H1 (cell line): Measurements from ENCODE around the gene TLL2. TPM values are rescaled to one million over a fixed set of nuclear protein-coding genes. Genes with fewer than 3 reads are reported as not detected.

Experiments used
- CTCF ChIA-PET: fragments of 300-600 bp; sonication (Branson Sonifier 250); formaldehyde crosslinking; loops from one replicate; lab custom pipeline; 2021; ENCODE audit not compliant: partially characterized antibody; lab: Charles Lee
- POLR2A ChIA-PET: fragments of 300-600 bp; sonication (Branson Sonifier 250); formaldehyde crosslinking; loops from one replicate; lab custom pipeline; 2021; ENCODE audit warnings: inconsistent platforms; ENCODE audit not compliant: partially characterized antibody; lab: Charles Lee
- DNase-seq, 2 experiments: peaks; one replicate each; pipeline versions ENCODE4 v3.0.0 to v3.0.0-alpha.2; 2010 to 2022; ENCODE audit warnings: low spot score in 2 of 2, low read depth in 1 of 2, mixed read lengths in 1 of 2
- FAIRE-seq: peaks from 2 replicates; lab custom pipeline; 2011; peaks lifted over from hg19 to GRCh38; lab: Jason Lieb, UNC
- H2AFZ ChIP-seq: 2 replicates; pipeline ENCODE4 v1.8.1; 2012; ENCODE audit warnings: low read length, inconsistent platforms
- H2AK5ac ChIP-seq: 2 replicates; pipeline ENCODE4 v1.6.1; 2013; ENCODE audit warnings: low read depth, low read length
- H2BK120ac ChIP-seq: replicated peaks from 2 replicates; pipeline ENCODE3; 2013; ENCODE audit warnings: low read depth, low read length, inconsistent platforms
- H2BK12ac ChIP-seq: 2 replicates; pipeline ENCODE4 v1.6.1; 2013; ENCODE audit warnings: low read depth, low read length
- H2BK15ac ChIP-seq: 2 replicates; pipeline ENCODE4 v1.6.1; 2013; ENCODE audit warnings: low read length
- H2BK20ac ChIP-seq: 2 replicates; pipeline ENCODE4 v1.6.1; 2013; ENCODE audit warnings: low read length
- H2BK5ac ChIP-seq: 2 replicates; pipeline ENCODE4 v1.6.1; 2013; ENCODE audit warnings: low read depth, low read length
- H3K14ac ChIP-seq: 2 replicates; pipeline ENCODE4 v1.6.1; 2013; ENCODE audit warnings: inconsistent platforms; ENCODE audit not compliant: insufficient read length
- H3K18ac ChIP-seq: 2 replicates; pipeline ENCODE4 v1.6.1; 2013; ENCODE audit warnings: low read length; ENCODE audit errors: extremely low read depth
- H3K23ac ChIP-seq: 2 replicates; pipeline ENCODE4 v1.6.1; 2013; ENCODE audit warnings: inconsistent platforms; ENCODE audit not compliant: insufficient read length
- H3K23me2 ChIP-seq: 2 replicates; pipeline ENCODE4 v1.6.1; 2013; ENCODE audit warnings: low read depth, low read length
- H3K27ac ChIP-seq: 2 replicates; pipeline ENCODE4 v1.6.1; 2011; ENCODE audit warnings: low read depth, low read length, inconsistent platforms
- H3K27me3 ChIP-seq, 4 experiments: replicated peaks in 1 of 4; 1 replicate in 1 of 4; 2 replicates in 3 of 4; pipeline versions ENCODE4 v1.6.1 to v1.8.1; 2011 to 2013; ENCODE audit warnings: low read length in 3 of 4, mild to moderate bottlenecking in 3 of 4, inconsistent platforms in 2 of 4, mixed read lengths in 2 of 4, moderate library complexity in 1 of 4; ENCODE audit not compliant: control insufficient read depth in 3 of 4, insufficient read depth in 3 of 4; ENCODE audit errors: extremely low read depth in 1 of 4
- H3K36me3 ChIP-seq, 4 experiments: 2 replicates each; pipeline versions ENCODE4 v1.6.1 to v1.8.1; 2011 to 2013; ENCODE audit warnings: mild to moderate bottlenecking in 4 of 4, low read length in 3 of 4, moderate library complexity in 2 of 4, control low read depth in 1 of 4, inconsistent platforms in 1 of 4; ENCODE audit not compliant: insufficient read depth in 4 of 4, control insufficient read depth in 2 of 4
- H3K4ac ChIP-seq: replicated peaks from 2 replicates; pipeline ENCODE3; 2013; ENCODE audit warnings: low read length, low read depth, mixed read lengths, inconsistent platforms; ENCODE audit not compliant: insufficient read length
- H3K4me1 ChIP-seq, 4 experiments: replicated peaks in 1 of 4; 1 replicate in 1 of 4; 2 replicates in 3 of 4; pipeline versions ENCODE4 v1.6.1 to v1.8.1; 2011 to 2013; ENCODE audit warnings: low read length in 3 of 4, inconsistent platforms in 2 of 4, mixed read lengths in 1 of 4; ENCODE audit not compliant: insufficient read depth in 4 of 4, control insufficient read depth in 3 of 4
- H3K4me2 ChIP-seq, 2 experiments: 2 replicates each; pipeline versions ENCODE4 v1.6.1 to v1.8.1; 2011 to 2013; ENCODE audit warnings: low read depth in 2 of 2, low read length in 2 of 2, control low read depth in 1 of 2, inconsistent platforms in 1 of 2, mild to moderate bottlenecking in 1 of 2; ENCODE audit not compliant: insufficient read depth in 1 of 2
- H3K4me3 ChIP-seq, 4 experiments: fragments of 200-600, 300-600 bp in 1 of 4; sonication (generic), shearing (Covaris generic), sonication (Bioruptor Twin) in 1 of 4; 2 replicates each; pipeline versions ENCODE4 v1.5.1 to v1.8.1; 2011 to 2016; ENCODE audit warnings: low read length in 4 of 4, low read depth in 3 of 4, control low read depth in 2 of 4, inconsistent platforms in 2 of 4, mild to moderate bottlenecking in 2 of 4, mixed read lengths in 1 of 4, moderate library complexity in 1 of 4; ENCODE audit not compliant: insufficient read depth in 2 of 4; ENCODE audit errors: extremely low read depth in 1 of 4
- H3K56ac ChIP-seq: replicated peaks from 2 replicates; pipeline ENCODE3; 2013; ENCODE audit warnings: low read depth, mild to moderate bottlenecking, mixed read lengths, low read length, inconsistent platforms; ENCODE audit not compliant: insufficient read length
- H3K79me1 ChIP-seq: 2 replicates; pipeline ENCODE4 v1.6.1; 2013; ENCODE audit warnings: low read depth, low read length, control low read depth
- H3K79me2 ChIP-seq, 2 experiments: 2 replicates each; pipeline versions ENCODE4 v1.6.1 to v1.8.1; 2012 to 2013; ENCODE audit warnings: low read length in 2 of 2, mild to moderate bottlenecking in 2 of 2, inconsistent platforms in 1 of 2; ENCODE audit not compliant: insufficient read depth in 2 of 2, control insufficient read depth in 1 of 2
- H3K9ac ChIP-seq, 4 experiments: replicated peaks in 1 of 4; 1 replicate in 1 of 4; 2 replicates in 3 of 4; pipeline versions ENCODE4 v1.6.1 to v1.8.1; 2011 to 2013; ENCODE audit warnings: low read depth in 3 of 4, low read length in 3 of 4, control low read depth in 2 of 4, mild to moderate bottlenecking in 2 of 4, moderate library complexity in 2 of 4, inconsistent platforms in 1 of 4; ENCODE audit errors: extremely low read depth in 1 of 4
- H3K9me3 ChIP-seq, 2 experiments: 2 replicates each; pipeline versions ENCODE4 v1.6.1 to v1.8.1; 2012 to 2013; ENCODE audit warnings: mild to moderate bottlenecking in 2 of 2, moderate library complexity in 2 of 2, control low read depth in 1 of 2, inconsistent platforms in 1 of 2, low read depth in 1 of 2, low read length in 1 of 2, mixed read lengths in 1 of 2; ENCODE audit not compliant: insufficient read depth in 2 of 2
- H4K20me1 ChIP-seq, 2 experiments: replicated peaks in 1 of 2; 2 replicates each; pipeline versions ENCODE3 to v1.8.1; 2011 to 2013; ENCODE audit warnings: inconsistent platforms in 2 of 2, low read length in 2 of 2, mild to moderate bottlenecking in 1 of 2; ENCODE audit not compliant: insufficient read depth in 2 of 2, control insufficient read depth in 1 of 2
- H4K5ac ChIP-seq: 2 replicates; pipeline ENCODE4 v1.6.1; 2013; ENCODE audit warnings: low read length, low read depth, mixed read lengths, inconsistent platforms; ENCODE audit not compliant: insufficient read length
- H4K8ac ChIP-seq: 2 replicates; pipeline ENCODE4 v1.8.0; 2013; ENCODE audit warnings: mild to moderate bottlenecking, moderate library complexity, low read length, inconsistent platforms; ENCODE audit not compliant: insufficient read depth; ENCODE audit errors: extremely low read depth
- H4K91ac ChIP-seq: replicated peaks from 2 replicates; pipeline ENCODE3; 2013; ENCODE audit warnings: low read length, mixed read lengths, inconsistent platforms; ENCODE audit not compliant: insufficient read length
- CHD1 ChIP-seq: IDR thresholded peaks from 2 replicates; pipeline ENCODE4 v1.6.1; 2012; ENCODE audit warnings: low read depth, low read length, improper control_type of control experiment
- CREB1 ChIP-seq: IDR thresholded peaks from 2 replicates; pipeline ENCODE4 v1.6.1; 2012; ENCODE audit warnings: inconsistent platforms
- CTCF ChIP-seq, 3 experiments: IDR thresholded peaks; 1 replicate in 2 of 3; 2 replicates in 1 of 3; pipeline versions ENCODE4 v1.5.1 to v1.6.1; 2011; ENCODE audit warnings: low read length in 3 of 3, mild to moderate bottlenecking in 3 of 3, inconsistent platforms in 2 of 3, low read depth in 1 of 3, moderate library complexity in 1 of 3; ENCODE audit not compliant: insufficient read depth in 1 of 3; ENCODE audit errors: control extremely low read depth in 1 of 3
- EP300 ChIP-seq, 2 experiments: IDR thresholded peaks; 1 replicate in 1 of 2; 2 replicates in 1 of 2; pipeline ENCODE4 v1.6.1; 2011 to 2012; ENCODE audit warnings: low read depth in 2 of 2, low read length in 2 of 2, mild to moderate bottlenecking in 2 of 2, borderline replicate concordance in 1 of 2, inconsistent platforms in 1 of 2, moderate library complexity in 1 of 2
- KDM4A ChIP-seq: IDR thresholded peaks from one replicate; pipeline ENCODE4 v1.7.1; 2012; ENCODE audit warnings: low read depth, mild to moderate bottlenecking, moderate library complexity, low read length, inconsistent platforms; ENCODE audit not compliant: severe bottlenecking
- RAD21 ChIP-seq, 2 experiments: IDR thresholded peaks in 1 of 2; conservative IDR thresholded peaks in 1 of 2; 2 replicates each; pipeline ENCODE4 v1.6.1; 2011; ENCODE audit warnings: low read depth in 2 of 2, low read length in 2 of 2, improper control_type of control experiment in 1 of 2, inconsistent platforms in 1 of 2, mild to moderate bottlenecking in 1 of 2, moderate library complexity in 1 of 2
- TBP ChIP-seq: IDR thresholded peaks from 2 replicates; pipeline ENCODE4 v1.6.1; 2011; ENCODE audit warnings: low read depth, low read length, improper control_type of control experiment
- WGBS, 2 experiments: shearing (Covaris generic) in 1 of 2; methylation state at CpG; one replicate each; pipeline versions ENCODE4 v1.1.6 to v1.1.7; 2013 to 2015; ENCODE audit warnings: low lambda C conversion rate in 2 of 2, mixed read lengths in 2 of 2, inconsistent platforms in 1 of 2, low coverage in 1 of 2, missing lambda C conversion rate in 1 of 2; ENCODE audit not compliant: insufficient replicate concordance in 2 of 2, insufficient coverage in 1 of 2, insufficient read length in 1 of 2; ENCODE audit errors: extremely low coverage in 1 of 2, missing lambda C conversion rate in 1 of 2; 5-methylcytosine and 5-hydroxymethylcytosine counted together
- polyA plus RNA-seq, 7 experiments: library from polyadenylated mRNA; depleted of rRNA in 3 of 7; stranded (reverse) in 5 of 7; unstranded in 2 of 7; fragments of >200 nt in 5 of 7; fragments of 200-250 nt in 2 of 7; gene quantifications; 1 replicate in 5 of 7; 2 replicates in 1 of 7; 4 replicates in 1 of 7; pipeline versions ENCODE4 v1.2.1 to v1.2.3, GENCODE V29; 2011 to 2013; ENCODE audit warnings: missing spikeins in 2 of 7, mixed read lengths in 2 of 7
- total RNA-seq: library from RNA; stranded (reverse); fragmentation: NEBNext Ultra II Directional; extraction: Animal tissue kit (Norgen Biotek cat#: 25700); gene quantifications from 2 replicates; pipeline ENCODE4 v1.2.1, GENCODE V29; 2021

Gene TLL2
- total and polyA plus RNA-seq, 2 of the 8 experiments (the other 6 are each of a cell fraction or from before 2014, with no cell fraction given): 2.4 to 3.2 TPM

GRCh38 chr10:96511044-96511945 lies 2.4 kb downstream of the TLL2 start:
- ChIA-PET POLR2A (interaction anchor here (1.3 to 2.9 kb wide), 4 partner anchors 10 to 94 kb away, joined by 3 to 15 read pairs (median 4); no protein-coding TSS in a partner anchor), CTCF (interaction anchor here (0.7 to 11.7 kb wide), 46 partner anchors 8 to 524 kb away, joined by 3 to 276 read pairs (median 6); partner anchors contain the start of gene OPALIN)
- H2BK5ac ChIP-seq: no peak overlapping the region; the same call in 1 of the 2 replicates
- H3K36me3 ChIP-seq: no peaks in the 10 kb centered on the region
- peak overlapping the region in 1 of 4 experiments; percentile 8; a peak in 2 of 8 replicates for H3K4me3 ChIP-seq
- no peaks in the 10 kb centered on the region for H3K79me2 ChIP-seq
- H3K18ac ChIP-seq: no peak overlapping the region
- no peak overlapping the region for H4K5ac ChIP-seq
- H3K4me1 ChIP-seq: peaks cover 16 to 19% (median 18%) of the 10 kb centered on the region in 4 experiments
- no peak overlapping the region for H2BK120ac ChIP-seq
- peaks cover 7 to 13% of the 10 kb centered on the region in 2 experiments for H4K20me1 ChIP-seq
- DNase-seq: peak; percentile 44 to 80
- H4K8ac ChIP-seq: no peak overlapping the region
- H3K56ac ChIP-seq: no peak overlapping the region
- no peaks in the 10 kb centered on the region for H3K9me3 ChIP-seq
- no peak overlapping the region for H2BK20ac ChIP-seq
- H3K4ac ChIP-seq: no peak overlapping the region
- no peak overlapping the region for H2AFZ ChIP-seq
- H2BK12ac ChIP-seq: no peak overlapping the region; the same call in 1 of the 2 replicates
- no peak overlapping the region for H2BK15ac ChIP-seq
- peaks cover 10 to 34% (median 26%) of the 10 kb centered on the region in 4 experiments for H3K27me3 ChIP-seq
- peaks cover 18% of the 10 kb centered on the region for H3K23me2 ChIP-seq
- no peak overlapping the region for H2AK5ac ChIP-seq
- peak overlapping the region in 1 of 2 experiments; percentile 90; a peak in 2 of 4 replicates for H3K4me2 ChIP-seq
- H3K27ac ChIP-seq: no peak overlapping the region
- 49% methylated on average over 7 of the region's 7 CpGs; no CpG with 5 or more reads in 1 of the 2 experiments for WGBS, 2 experiments
- no peak overlapping the region for H4K91ac ChIP-seq
- H3K9ac ChIP-seq: no peak overlapping the region
- H3K14ac ChIP-seq: no peak overlapping the region
- H3K23ac ChIP-seq: no peak overlapping the region
- H3K79me1 ChIP-seq: peaks cover 3% of the 10 kb centered on the region; the same call in 1 of the 2 replicates
- FAIRE-seq: peak; percentile 95
- TF ChIP-seq CREB1: 0 out of 2 replicates have a peak, but pooled peaks have one; percentile 33
- TF ChIP-seq TBP: no peak
- TF ChIP-seq KDM4A: no peak
- TF ChIP-seq CTCF (IDR thresholded peaks at IDR 0.05; ENCODE audit: control extremely low read depth in 1 of 3, insufficient read depth in 1 of 3, low read depth in 1 of 3, low read length in 3 of 3): peak; percentile 74 to 94 (median 82)
- TF ChIP-seq RAD21 (IDR thresholded peaks at IDR 0.05 in 1 of 2, conservative IDR thresholded peaks at IDR 0.05 in 1 of 2; ENCODE audit: low read depth in 2 of 2, low read length in 2 of 2): peak; percentile 72 to 77
- no peak for TF ChIP-seq CHD1
- no peak for TF ChIP-seq EP300 (IDR thresholded peaks at IDR 0.05; ENCODE audit: borderline replicate concordance in 1 of 2, low read depth in 2 of 2, low read length in 2 of 2)
